ENCODE measurements around the gene GTF3C5. TPM values are rescaled to one million over a fixed set of nuclear protein-coding genes. Genes with fewer than 3 reads are reported as not detected.
"Not testable (repeated sequence)": the region's sequence is repeated elsewhere in the genome, so short reads cannot be mapped to it uniquely, and the experiment has no call there.

GTF3C5 gene
- total RNA-seq, 4 donors from 2014 or later: 32.6 to 54.2 (median 39.0) TPM

DNA sequence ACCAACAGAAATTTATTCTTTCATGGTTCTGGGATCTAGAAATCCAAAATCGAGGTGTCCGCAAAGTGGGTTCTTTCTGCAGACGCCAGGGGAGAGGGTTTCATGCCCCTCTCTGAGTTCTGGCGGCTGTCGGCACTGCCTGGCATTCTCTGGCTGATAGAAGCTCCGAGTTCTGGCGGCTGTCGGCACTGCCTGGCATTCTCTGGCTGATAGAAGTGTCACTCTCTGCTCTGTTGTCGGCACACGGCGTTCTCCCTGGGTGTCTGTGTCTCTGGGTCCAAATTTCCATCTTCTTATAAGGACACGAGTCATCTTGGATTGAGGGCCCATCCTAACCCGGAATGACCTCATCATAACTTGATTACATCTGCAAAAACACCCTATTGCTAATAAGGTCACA is 44.7 kb upstream of the GTF3C5 start:
- DNase-seq (ENCODE audit: low spot score) (no peak), ATAC-seq (ENCODE audit: low FRiP score) (no peak)
- TF ChIP-seq, protein P1, sequence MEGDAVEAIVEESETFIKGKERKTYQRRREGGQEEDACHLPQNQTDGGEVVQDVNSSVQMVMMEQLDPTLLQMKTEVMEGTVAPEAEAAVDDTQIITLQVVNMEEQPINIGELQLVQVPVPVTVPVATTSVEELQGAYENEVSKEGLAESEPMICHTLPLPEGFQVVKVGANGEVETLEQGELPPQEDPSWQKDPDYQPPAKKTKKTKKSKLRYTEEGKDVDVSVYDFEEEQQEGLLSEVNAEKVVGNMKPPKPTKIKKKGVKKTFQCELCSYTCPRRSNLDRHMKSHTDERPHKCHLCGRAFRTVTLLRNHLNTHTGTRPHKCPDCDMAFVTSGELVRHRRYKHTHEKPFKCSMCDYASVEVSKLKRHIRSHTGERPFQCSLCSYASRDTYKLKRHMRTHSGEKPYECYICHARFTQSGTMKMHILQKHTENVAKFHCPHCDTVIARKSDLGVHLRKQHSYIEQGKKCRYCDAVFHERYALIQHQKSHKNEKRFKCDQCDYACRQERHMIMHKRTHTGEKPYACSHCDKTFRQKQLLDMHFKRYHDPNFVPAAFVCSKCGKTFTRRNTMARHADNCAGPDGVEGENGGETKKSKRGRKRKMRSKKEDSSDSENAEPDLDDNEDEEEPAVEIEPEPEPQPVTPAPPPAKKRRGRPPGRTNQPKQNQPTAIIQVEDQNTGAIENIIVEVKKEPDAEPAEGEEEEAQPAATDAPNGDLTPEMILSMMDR (IDR thresholded peaks at IDR 0.05): no peak

DNA sequence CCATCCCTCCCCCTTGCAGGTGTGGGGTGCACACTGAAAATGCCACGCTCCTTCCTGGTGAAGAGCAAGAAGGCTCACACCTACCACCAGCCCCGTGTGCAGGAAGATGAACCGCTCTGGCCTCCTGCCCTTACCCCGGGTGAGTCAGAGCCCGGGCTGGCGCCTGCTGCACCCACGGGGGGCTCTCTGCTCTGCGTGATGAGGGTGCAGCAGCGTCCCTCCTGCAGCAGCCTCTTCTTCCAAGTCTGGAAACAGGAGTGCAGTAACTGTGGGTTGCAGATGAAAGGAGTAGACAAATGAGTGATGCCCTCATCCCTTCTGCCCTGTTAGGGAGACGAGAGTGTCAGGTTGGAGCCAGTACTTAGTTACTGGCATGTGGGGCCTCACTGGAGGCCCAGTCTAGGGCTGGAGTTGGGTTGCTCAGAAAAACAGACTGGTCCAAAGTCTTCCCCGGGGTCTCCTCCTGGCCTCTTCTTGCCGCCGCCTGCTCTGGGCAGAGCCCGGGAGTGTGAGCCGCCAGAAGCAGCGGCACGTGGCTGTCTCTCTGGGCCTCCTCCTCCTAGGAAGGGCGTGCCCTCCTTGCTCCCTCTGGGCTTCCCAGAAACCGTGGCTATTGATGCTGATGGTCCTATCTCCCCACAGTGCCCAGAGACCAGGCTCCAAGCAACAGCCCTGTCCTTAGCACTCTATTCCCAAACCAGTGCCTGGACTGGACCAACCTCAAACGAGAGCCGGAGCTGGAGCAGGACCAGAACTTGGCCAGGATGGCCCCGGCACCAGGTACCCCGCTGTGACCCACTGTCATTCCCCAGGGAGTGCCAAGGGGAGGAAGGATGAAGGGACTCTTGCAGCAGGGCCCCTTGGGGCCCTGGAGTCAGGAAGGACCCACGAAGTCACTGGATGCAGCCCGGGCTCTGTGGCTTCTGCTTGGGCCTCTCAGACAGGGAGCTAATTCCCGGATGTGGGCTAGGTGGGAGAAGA is 43.9 kb upstream of the GTF3C5 start:
- ATAC-seq (ENCODE audit: low FRiP score) (no peak), DNase-seq (ENCODE audit: low spot score) (no peak)
- TF ChIP-seq, protein P1 (IDR thresholded peaks at IDR 0.05): no peak

DNA sequence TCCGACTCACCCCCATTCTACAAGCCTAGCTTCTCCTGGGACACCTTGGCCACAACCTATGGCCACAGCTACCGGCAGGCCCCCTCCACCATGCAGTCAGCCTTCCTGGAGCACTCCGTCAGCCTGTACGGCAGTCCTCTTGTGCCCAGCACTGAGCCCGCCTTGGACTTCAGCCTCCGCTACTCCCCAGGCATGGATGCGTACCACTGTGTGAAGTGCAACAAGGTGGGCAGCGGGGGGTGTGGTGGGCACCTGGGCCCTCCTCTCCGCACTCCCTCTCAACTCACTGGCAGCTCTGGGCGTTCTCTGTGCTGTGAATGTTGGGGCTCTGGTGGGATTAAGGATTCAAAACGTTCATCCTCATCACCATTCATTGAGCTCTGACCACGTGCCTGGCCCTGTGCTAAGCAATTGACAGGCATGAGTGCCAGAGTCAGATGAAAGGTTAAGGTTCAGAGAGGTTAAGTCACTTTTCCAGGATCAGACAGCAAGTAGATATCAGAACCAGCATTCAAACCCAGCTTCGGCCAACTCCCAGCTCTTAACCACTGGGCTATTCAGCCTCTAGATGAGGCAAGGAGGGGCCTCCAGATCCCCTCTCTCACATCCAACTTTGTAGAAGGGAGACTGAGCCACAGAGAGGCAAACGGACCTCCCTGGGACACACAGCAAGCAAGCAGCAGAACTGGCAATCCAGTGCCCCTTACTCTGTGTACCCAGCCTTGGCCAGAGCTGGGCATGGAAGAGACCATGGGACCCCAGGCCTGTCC is 42.4 kb upstream of the GTF3C5 start:
- DNase-seq (ENCODE audit: low spot score) (no peak), ATAC-seq (ENCODE audit: low FRiP score) (no peak)
- TF ChIP-seq, protein P1 (IDR thresholded peaks at IDR 0.05): no peak

DNA sequence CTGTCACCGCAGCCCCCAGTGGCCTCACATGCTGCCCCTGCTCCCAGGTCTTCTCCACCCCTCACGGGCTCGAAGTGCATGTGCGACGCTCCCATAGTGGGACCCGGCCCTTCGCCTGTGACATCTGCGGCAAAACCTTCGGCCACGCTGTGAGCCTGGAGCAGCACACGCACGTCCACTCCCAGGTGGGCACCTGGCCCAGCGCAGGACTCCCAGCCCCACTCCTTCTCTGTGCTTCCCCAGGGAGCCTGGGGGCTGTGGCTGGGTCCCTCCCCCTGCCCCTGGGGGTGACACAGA is 41.8 kb upstream of the GTF3C5 start:
- TF ChIP-seq, protein P1 (IDR thresholded peaks at IDR 0.05): no peak
- no peak for DNase-seq (ENCODE audit: low spot score)
- ATAC-seq (ENCODE audit: low FRiP score): no peak

DNA sequence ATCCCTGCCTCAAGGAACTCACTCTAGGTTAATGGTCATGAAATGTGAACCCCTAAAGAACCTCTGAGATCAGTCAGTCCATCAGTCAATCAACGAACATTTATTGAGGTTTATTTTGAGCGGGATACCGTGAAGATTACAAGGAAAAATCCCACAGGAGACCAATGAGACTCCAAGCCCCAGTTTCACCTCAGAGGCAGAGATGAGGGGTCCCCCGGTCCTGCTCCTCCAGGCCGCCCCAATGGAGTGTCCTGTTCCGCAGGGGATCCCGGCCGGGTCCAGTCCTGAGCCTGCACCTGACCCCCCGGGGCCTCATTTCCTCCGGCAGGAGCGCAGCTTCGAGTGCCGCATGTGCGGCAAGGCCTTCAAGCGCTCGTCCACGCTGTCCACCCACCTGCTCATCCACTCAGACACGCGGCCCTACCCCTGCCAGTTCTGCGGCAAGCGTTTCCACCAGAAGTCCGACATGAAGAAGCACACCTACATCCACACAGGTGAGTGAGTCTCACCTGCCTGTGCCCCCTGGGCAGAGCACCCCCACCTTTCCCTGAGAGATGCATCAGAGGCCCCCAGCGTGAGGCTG is 41.3 kb upstream of the GTF3C5 start:
- ATAC-seq (ENCODE audit: low FRiP score) (no peak), DNase-seq (ENCODE audit: low spot score) (no peak)
- TF ChIP-seq, protein P1 (IDR thresholded peaks at IDR 0.05): no peak

DNA sequence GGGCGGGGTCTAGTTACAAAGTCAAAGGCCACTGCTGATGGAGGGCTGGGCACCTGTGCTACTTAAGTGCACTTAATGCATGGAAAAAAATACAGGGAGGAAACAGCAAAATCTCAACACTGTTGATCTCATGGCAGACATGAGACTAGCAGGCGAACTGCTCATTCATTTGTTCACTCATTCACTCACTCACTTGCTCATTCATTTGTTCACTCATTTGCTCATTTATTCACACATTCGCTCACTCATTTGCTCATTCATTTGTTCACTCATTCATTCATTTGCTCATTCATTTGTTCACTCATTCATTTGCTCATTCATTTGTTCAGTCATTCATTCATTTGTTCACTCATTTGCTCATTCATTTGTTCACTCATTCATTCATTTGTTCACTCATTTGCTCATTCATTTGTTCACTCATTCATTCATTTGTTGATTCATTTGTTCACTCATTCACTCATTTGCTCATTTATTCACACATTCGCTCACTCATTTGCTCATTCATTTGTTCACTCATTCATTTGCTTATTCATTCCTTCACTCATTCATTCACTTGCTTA is 40.7 kb upstream of the GTF3C5 start:
- ATAC-seq (ENCODE audit: low FRiP score); DNase-seq (ENCODE audit: low spot score): not testable (repeated sequence)

DNA sequence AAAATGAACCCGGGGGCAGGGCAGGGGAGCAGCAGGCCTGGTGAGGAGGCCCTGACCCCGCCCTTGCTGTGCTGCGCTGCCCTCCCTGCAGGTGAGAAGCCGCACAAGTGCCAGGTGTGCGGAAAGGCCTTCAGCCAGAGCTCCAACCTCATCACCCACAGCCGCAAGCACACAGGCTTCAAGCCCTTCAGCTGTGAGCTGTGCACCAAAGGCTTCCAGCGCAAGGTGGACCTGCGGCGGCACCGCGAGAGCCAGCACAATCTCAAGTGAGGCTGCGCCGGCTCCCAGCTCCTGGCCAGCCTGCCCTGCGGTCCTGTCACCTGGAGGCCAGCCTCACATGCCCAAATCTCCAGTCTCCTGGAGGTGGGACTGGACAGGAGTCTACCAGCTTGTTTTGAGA is 40.0 kb upstream of the GTF3C5 start:
- DNase-seq (ENCODE audit: low spot score) (no peak), ATAC-seq (ENCODE audit: low FRiP score) (no peak)
- TF ChIP-seq, protein P1 (IDR thresholded peaks at IDR 0.05): no peak
